HPDE6-E6E7 (cell line): ENCODE results near the gene SEPSECS.

Experiments used
- DNase-seq: peaks from one replicate; pipeline ENCODE4 v3.0.0; 2011; ENCODE audit warnings: missing footprints; ENCODE audit errors: extremely low spot score

The SEPSECS gene

GRCh38 chr4:25110527-25111329 is 49.5 kb downstream of the SEPSECS start:
- DNase-seq, result no peak

- no peak for DNase-seq
Observed at GRCh38 chr4:25109511-25109910, 50.7 kb downstream of the SEPSECS start.

GRCh38 chr4:25108556-25108955 is 51.7 kb downstream of the SEPSECS start:
- no peak for DNase-seq

- DNase-seq, result no peak
Observed at GRCh38 chr4:25107827-25108516, 52.3 kb downstream of the SEPSECS start.

- no peak for DNase-seq
Observed at GRCh38 chr4:25106363-25107151, 53.7 kb downstream of the SEPSECS start.

GRCh38 chr4:25104591-25104990 is 55.7 kb downstream of the SEPSECS start:
- no peak for DNase-seq

- DNase-seq, result no peak
Observed at GRCh38 chr4:25103418-25103817, 56.8 kb downstream of the SEPSECS start.

- no peak for DNase-seq
Observed at GRCh38 chr4:25101836-25102235, 58.4 kb downstream of the SEPSECS start.

- no peak for DNase-seq
Observed at GRCh38 chr4:25100710-25101109, 59.5 kb downstream of the SEPSECS start.

- no peak for DNase-seq
Observed at GRCh38 chr4:25100021-25100555, 60.2 kb downstream of the SEPSECS start.

GRCh38 chr4:25098964-25099891 is 61.0 kb downstream of the SEPSECS start:
- DNase-seq, result peak; percentile 8

GRCh38 chr4:25096981-25097443 is 63.2 kb downstream of the SEPSECS start:
- DNase-seq, result no peak

GRCh38 chr4:25096251-25096980 is 63.8 kb downstream of the SEPSECS start:
- DNase-seq, result no peak

GRCh38 chr4:25095837-25096236 is 64.4 kb downstream of the SEPSECS start:
- DNase-seq, result no peak

GRCh38 chr4:25092139-25092538 is 68.1 kb downstream of the SEPSECS start:
- DNase-seq, result no peak

- DNase-seq, result no peak
Observed at GRCh38 chr4:25090516-25090915, 69.7 kb downstream of the SEPSECS start.

- DNase-seq, result no peak
Observed at GRCh38 chr4:25089051-25089763, 71.0 kb downstream of the SEPSECS start.

- DNase-seq, result no peak
Observed at GRCh38 chr4:25088093-25088952, 71.9 kb downstream of the SEPSECS start.

GRCh38 chr4:25085671-25086070 is 74.6 kb downstream of the SEPSECS start:
- no peak for DNase-seq
